Posterior cingulate gyrus (tissue), 11 donors: ENCODE results near the gene LRP8.
A peak's percentile ranks its signal among the peaks of the same experiment; 100 is the strongest.

Source experiments
- DNase-seq, 10 donors: peaks; one replicate each; pipeline versions ENCODE4 v3.0.0 to v3.0.0-alpha.2; 2020 to 2021; ENCODE audit warnings: mixed read lengths in 3 of 10
- intact Hi-C: fragments of 100-400 bp; cut with DNase I; formaldehyde crosslinking; loops from one replicate; pipeline ENCODE4 v1.15.1; 2023

Gene LRP8

DNA sequence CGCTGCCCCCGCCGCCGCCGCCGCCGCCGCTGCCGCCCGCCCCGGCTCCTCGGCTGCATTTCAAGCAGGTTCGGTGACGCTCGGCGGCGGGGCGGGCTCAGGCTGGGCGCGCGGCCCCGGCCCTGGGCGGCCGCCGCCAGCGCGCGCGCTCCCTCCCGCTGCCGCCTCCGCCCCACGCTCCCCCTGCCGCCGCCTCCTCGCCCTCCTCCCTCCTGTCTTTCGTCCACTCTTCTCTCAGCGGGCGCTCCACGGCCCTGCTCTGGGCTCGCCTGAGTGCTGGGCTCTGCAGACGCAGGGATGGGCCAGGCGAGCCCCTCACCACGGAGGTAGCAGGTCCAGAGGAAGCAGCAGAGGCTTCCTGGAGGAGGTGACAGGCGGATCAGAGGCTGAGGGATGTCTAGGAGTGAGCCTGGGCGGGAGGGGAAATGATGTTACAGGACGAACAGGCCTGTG, at the start of gene LRP8:
Gene LRP8 (minus strand): TSS at position 62 of the 453 bp plus-strand sequence. CDS start 158 bp downstream, outside the sequence.
- peak; percentile 43 to 95 (median 76) for DNase-seq
- intact Hi-C loops, result loop anchor here (5.0 kb wide), 1 partner anchor 64 kb away; no protein-coding TSS in a partner anchor

DNA sequence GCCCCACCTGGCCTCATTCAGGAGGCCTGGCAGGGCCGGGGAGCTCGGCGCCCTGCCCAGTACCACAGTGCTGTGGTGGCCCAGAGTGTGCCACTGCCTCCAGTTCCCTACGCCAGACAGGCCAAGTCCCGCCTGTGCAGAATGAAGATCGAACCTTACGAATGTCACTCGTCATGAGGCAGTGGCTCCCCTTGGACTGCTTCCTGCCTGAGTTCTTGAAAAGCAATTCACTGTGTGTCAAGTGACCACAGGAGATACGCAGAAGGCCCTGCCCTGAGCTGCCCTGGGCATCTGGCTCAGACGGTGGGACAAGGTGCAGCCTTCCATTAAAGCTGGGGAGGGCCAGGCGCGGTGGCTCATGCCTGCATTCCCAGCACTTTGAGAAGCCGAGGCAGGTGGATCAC, 49.6 kb upstream of the LRP8 start:
- peak in 2 of 10 donors; percentile 49 to 62 for DNase-seq
- intact Hi-C loops, result no loop called here

DNA sequence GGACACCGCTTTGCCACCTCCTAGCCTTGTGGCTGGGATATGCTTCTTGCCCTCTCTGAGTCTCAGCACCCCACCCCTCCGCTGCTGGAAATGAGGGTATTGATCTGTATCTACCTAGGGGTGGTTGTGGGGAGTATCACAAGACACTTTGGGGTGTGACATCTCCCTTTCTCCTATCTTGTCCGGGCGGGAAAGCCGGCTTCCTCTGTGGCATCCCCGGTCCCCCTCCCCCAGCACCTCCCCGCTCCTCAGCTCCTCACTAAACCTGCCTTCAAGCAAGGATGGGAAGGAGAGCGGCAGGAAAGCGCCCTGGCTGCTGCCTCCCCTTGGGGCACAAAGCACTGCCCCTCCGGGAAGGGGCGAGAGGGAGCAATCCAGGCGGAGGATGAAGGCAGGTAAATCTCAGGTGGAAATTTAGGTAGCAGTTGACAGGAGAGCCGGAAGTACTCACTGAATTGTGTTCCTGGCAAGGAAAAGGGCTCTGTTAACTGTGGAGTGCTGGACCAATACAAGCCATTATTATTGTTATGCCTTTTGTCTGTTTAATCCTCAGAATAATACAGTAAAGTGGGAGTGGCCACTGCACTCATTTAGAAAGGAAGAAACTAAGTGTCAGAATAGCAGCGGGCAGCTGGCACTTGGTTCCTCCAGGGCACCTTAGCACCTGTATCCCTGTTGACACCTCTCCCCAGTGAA, 49.0 kb upstream of the LRP8 start:
- intact Hi-C loops, result no loop called here
- DNase-seq, result peak in 2 of 10 donors; percentile 23 to 65

DNA sequence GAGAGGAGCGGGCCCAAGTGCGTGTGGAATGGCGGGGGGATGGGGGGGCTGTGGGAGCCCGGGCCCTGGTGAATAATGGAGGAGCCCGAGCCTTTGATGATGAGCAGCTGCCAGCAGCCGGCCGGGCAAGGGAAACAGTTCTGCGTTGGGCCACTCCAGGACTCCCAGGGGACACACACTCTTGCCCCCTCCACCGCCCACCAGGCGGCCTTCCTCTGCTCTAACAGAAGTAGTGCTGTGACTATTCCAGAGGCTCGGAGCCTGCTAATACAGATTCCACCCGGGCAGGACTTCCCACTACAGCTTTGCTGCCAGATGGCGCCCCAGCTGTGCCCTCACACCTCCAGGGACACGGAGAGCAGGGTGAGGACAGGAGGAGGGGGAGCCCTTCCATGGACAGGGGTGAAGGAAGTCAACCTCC, 48.2 kb upstream of the LRP8 start:
- peak in 2 of 10 donors; percentile 75 for DNase-seq
- intact Hi-C loops, result no loop called here

DNA sequence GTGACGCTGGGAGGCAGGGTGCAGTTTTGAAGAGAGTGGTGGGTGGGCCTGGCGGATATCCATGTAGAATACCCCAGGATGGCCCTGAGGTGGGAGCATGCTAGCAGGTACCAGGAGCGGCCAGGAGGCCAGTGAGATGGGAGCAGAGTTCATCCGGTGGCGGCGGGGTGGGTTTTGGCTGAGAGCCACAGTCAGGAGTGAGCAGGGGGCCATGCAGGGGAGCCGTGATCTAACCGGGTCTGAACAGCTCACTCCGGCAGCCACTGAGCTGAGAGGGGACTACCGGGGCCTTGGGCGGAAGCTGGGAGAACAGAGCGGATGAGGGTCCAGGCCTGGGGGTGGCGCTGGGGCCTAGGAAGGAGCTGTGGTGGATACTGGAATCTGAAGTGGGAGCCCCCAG, 47.6 kb upstream of the LRP8 start:
- peak in 2 of 10 donors; percentile 77 to 79 for DNase-seq
- intact Hi-C loops, result no loop called here

DNA sequence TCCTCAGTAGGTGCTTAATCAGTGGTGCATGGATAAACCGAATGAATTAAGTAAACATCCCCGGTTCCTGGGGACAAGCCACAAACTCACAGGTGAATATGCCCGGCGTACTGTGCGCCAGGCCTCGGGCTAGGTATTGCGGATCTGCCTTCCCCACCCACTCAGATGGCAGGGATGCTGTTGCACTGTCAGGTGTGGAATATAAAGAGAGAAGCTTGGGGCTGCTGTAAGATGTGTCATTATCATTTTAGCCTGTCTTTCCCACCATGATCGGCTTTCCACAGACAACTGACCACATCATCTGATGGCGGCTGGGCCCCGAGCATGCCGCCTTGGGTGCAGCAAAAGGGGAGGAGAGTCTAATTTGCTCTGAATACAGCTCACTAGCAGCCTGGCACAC, 45.4 kb upstream of the LRP8 start:
- intact Hi-C loops, result no loop called here
- peak in 2 of 10 donors; percentile 13 to 47 for DNase-seq

DNA sequence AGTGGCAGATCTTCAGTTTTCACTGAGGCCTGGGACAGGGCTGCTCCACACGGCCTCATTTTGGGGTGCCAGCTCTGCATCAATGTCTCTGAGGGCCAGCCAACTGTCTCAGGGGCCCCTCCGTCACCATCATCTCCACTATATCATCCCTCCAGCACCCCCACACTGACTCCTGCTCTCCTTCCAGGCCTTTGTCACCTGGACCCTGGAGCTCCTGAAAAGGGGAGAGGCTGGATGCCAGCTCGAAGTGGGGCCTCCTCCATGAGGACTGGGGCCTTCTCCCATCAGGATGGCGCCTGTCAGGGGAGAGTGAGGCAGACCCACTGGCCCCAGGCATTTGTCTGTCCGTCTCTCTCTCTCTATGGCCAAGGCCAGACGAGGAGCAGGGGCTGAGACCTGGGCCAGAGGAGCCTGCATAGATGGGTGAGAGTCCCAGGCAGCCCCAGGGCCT, 44.7 kb upstream of the LRP8 start:
- DNase-seq, result peak in 1 of 10 donors; percentile 49
- intact Hi-C loops, result no loop called here

DNA sequence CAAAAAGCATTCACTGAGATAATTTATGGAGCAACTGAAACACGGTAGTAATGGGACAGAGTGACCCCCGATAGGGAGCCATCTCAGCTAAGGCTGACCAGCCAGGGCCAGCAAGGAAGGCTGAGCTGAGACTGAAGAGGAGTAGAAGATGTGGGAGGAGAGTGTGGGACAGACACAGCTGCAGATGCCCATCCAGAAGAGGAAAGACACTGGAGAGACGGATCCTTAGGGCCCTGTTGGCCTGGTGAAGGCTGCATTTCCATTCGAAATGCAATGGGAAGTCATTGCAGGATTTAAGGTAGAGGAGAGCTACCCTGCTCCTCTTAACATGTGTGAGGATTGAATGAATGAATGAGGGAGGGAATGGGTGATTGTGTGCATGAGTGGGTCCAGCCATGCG, 44.0 kb upstream of the LRP8 start:
- intact Hi-C loops, result no loop called here
- peak in 1 of 10 donors; percentile 25 for DNase-seq

DNA sequence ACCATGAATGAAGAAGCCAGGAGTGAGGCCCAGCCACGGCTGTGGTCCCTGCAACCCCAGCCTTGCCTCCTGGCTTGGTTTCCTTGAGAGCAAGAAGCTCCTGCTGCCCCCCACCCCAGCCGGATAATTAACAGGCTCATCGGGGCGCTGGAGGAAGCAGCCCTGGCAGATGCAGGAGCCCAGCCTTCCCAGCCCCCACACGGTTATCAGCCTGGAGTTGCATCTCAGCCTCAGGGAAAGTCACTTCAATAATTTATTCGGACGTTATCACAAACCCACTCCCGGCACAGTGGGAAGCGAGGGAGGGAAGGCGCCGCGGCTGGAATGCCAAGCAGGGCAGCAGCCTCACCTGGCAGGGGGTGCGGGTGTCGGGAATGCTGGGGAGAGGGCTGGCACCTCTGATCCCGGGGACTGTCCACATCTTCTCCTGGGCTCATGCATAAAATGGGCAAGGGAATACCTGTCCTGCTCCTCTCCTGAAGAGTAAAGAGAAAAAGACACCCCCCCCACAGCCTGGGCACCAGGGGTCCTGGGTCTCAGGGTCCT, 43.3 kb upstream of the LRP8 start:
- intact Hi-C loops, result no loop called here
- peak in 1 of 10 donors; percentile 52 for DNase-seq

DNA sequence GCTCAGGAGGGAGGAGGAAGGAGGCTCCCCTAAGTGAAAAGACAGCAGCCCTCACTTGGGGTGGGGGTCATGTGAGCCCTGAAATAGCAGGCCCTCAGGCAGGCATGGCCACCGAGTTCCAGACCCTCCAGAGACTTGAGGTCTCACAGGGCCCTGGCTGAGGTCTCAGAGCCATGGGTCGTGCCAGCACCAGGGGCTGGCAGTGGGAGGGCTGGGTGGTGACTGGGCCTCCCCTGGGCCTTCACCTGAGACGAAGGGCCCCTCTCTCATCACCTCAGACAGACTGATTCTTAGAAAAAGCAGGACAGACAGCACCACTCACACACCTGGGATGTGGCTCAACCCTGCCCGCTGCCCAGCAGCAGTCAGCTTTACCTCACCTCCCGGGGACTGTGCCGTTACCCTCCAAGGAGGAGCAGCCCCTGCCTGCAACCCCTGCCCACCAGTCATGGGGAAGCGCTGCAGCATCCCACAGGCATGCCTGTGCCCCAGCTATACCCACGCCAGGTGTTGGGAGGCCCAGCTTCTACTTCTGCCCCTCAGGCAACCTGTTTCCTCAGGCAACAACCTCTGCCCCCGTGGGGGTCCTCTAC, 42.6 kb upstream of the LRP8 start:
- DNase-seq, result peak in 1 of 10 donors; percentile 65
- intact Hi-C loops, result no loop called here

DNA sequence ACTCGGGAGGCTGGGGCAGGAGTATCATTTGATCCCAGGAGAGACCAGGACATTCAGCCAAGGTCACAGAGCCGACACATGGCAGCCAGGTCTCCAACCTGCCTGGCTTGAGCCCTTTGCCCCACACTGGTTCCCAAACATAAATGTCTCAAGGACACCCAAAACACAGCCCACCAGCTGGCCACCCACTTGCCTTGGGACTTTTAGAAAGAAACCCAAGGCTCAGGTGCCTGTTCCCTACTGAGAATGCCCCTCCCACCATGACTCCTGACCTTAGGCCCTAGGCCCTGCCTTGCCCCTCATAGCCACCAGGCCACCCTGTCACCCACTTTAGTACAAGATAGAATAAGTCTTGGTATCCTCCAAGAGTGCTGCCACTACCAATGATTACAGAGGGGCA, 41.9 kb upstream of the LRP8 start:
- peak in 1 of 10 donors; percentile 28 for DNase-seq
- intact Hi-C loops, result no loop called here

- DNase-seq, result peak in 1 of 10 donors; percentile 70
- intact Hi-C loops, result no loop called here
Measured at GRCh38 chr1:53369034-53369750, 41.3 kb upstream of the LRP8 start.

DNA sequence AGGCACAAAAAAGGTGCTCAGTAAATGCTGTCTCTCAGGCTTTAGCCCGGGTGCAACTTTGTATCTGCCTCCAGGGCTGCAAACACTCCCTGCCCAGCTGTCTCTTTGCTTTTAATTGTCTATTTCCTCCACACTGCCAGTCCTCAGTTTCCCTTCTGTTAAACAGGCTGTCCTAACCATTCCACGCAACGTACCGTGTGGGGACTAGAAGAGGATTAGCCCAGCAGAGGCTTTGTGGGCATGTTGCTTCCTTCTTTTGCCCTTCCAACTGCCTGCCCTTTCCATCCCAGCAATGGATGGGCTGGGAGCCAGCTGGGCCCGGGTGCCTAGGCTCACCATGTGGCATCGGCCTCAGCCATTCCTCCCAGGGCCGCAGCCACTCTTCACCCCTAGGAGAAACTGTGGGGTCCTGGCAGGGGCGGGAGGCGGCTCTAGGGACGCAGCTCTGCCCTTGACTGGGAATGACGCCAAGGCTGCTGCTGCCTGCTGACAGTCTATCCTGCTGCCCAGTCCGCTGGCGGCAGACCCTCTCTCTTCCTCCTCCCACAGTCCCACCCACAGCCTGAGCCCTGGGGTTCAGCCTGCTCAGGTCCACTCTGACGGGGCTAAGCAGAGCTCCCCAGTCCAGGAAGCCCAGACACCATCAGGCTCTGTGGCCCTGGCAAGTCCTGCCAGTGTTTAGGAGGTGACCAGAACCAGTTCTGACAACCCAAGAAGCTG, 40.6 kb upstream of the LRP8 start:
- peak in 2 of 10 donors; percentile 29 to 79 for DNase-seq
- intact Hi-C loops, result no loop called here

GRCh38 chr1:53367503-53368313, 39.8 kb upstream of the LRP8 start:
- intact Hi-C loops, result no loop called here
- peak in 1 of 10 donors; percentile 84 for DNase-seq

DNA sequence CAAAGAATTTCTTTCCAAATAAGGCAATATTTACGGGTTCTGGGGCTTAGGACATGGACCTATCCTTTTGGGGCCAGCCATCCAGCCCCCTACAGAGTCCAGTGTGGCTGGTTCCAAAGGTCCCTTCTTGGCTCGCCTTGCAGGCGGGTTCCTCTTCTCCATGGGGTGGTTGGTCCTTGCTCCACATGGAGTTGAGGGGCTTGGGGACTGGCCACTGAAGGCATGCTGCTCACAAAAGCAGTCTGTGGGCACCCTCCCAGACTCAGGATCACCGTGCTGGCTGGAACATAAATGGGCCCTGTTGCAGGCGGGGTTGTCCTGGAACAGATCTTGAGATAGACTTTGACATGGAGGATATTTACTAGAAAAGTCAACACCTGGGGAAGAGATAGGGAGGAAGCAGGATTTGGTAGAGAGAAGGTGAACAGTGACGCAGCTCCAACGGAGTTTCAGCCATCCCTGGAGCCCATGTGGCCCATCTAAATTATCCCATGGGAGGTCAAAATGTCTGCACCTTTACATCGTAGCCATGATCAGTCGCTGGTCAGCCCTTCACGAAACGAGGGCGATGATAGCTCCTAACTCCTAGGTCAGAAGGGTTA, 39.1 kb upstream of the LRP8 start:
- peak in 2 of 10 donors; percentile 31 to 68 for DNase-seq
- intact Hi-C loops, result no loop called here

DNA sequence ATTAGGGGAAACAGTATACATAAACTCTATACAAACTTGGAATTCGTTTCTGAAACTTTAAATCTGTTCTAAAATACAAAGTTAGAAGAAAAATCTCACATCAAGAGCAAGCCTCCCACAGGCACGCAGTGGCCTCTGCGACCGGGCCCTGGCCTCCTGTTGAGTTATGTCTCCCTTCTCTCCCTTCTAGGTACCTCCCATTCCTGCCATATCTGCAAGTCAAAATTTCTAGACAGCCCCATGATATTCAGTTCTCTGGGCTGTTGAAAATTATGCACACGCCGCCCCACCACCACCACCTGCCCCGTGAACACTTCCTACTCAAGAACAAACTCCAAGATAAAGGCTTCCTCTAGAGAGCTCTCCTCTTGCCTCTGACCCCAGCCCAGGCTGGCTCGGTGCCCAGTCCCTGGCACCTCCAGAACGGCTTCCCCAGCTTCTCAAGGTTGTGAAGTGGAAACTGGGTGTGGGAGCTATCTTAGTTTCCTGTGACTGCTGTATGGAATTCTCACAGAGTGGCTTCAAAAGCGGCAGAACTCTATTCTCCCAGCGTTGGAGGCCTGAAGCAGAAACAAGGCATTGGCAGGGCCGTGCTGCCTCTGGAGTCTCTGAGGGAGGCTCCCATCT, 37.7 kb upstream of the LRP8 start:
- intact Hi-C loops, result no loop called here
- peak in 2 of 10 donors; percentile 35 to 57 for DNase-seq

- DNase-seq, result peak in 2 of 10 donors; percentile 43 to 78
- intact Hi-C loops, result no loop called here
Measured at GRCh38 chr1:53362851-53363642, 35.2 kb upstream of the LRP8 start.

DNA sequence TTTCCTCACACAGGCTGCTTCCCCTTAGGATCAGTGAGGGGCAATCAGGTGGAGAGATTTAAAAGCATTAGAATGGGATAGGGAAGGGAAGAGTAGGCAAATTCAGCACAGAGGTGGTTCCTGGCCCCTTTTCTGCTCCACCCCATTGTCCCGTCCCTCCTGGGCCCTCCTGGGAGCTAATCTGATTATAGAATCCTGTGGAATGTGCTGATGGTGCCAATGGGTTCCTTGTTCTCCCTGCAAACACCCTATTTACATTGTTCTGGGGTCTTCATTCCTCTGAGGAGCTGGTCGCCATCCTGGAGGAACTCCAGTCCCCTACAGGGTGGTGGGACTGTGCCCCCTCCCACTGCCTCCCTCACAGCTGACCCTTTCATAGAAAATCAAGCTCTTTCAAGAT, 34.4 kb upstream of the LRP8 start:
- intact Hi-C loops, result no loop called here
- DNase-seq, result peak in 1 of 10 donors; percentile 24
